ENCODE measurements around the gene DNER.
"Not testable (repeated sequence)": the region's sequence is repeated elsewhere in the genome, so short reads cannot be mapped to it uniquely, and the experiment has no call there.

Gene DNER

GRCh38 chr2:229405796-229406195, 308.6 kb downstream of the DNER start:
- no peak for DNase-seq (ENCODE audit: low read depth in 2 of 2)

- DNase-seq (ENCODE audit: low read depth in 2 of 2): no peak
These were observed 311.1 kb downstream of the DNER start for GRCh38 chr2:229403296-229403695.

- DNase-seq (ENCODE audit: low read depth in 2 of 2): no peak
These were observed 313.0 kb downstream of the DNER start for GRCh38 chr2:229401171-229401865.

- no peak for DNase-seq (ENCODE audit: low read depth in 2 of 2)
These were observed 320.4 kb downstream of the DNER start for GRCh38 chr2:229393926-229394325.

- no peak for DNase-seq (ENCODE audit: low read depth in 2 of 2)
These were observed 322.2 kb downstream of the DNER start for GRCh38 chr2:229392196-229392595.

GRCh38 chr2:229388731-229389130, 325.6 kb downstream of the DNER start:
- no peak for DNase-seq (ENCODE audit: low read depth in 2 of 2)

- DNase-seq (ENCODE audit: low read depth in 2 of 2): no peak
These were observed 326.5 kb downstream of the DNER start for GRCh38 chr2:229387866-229388265.

- DNase-seq (ENCODE audit: low read depth in 2 of 2): no peak
These were observed 334.2 kb downstream of the DNER start for GRCh38 chr2:229380101-229380625.

GRCh38 chr2:229378386-229378785, 336.0 kb downstream of the DNER start:
- no peak for DNase-seq (ENCODE audit: low read depth in 2 of 2)

GRCh38 chr2:229376866-229377265, 337.5 kb downstream of the DNER start:
- no peak for DNase-seq (ENCODE audit: low read depth in 2 of 2)

GRCh38 chr2:229375251-229375650, 339.1 kb downstream of the DNER start:
- no peak for DNase-seq (ENCODE audit: low read depth in 2 of 2)

- DNase-seq (ENCODE audit: low read depth in 2 of 2): not testable (repeated sequence)
These were observed 341.0 kb downstream of the DNER start for GRCh38 chr2:229373311-229373710.

GRCh38 chr2:229372207-229372606, 342.1 kb downstream of the DNER start:
- no peak for DNase-seq (ENCODE audit: low read depth in 2 of 2)

GRCh38 chr2:229371086-229371485, 343.3 kb downstream of the DNER start:
- no peak for DNase-seq (ENCODE audit: low read depth in 2 of 2)

- no peak for DNase-seq (ENCODE audit: low read depth in 2 of 2)
These were observed 343.8 kb downstream of the DNER start for GRCh38 chr2:229370509-229370908.

GRCh38 chr2:229363185-229363814, 351.1 kb downstream of the DNER start:
- no peak for DNase-seq (ENCODE audit: low read depth in 2 of 2)

- DNase-seq (ENCODE audit: low read depth in 2 of 2): no peak
These were observed 363.5 kb downstream of the DNER start for GRCh38 chr2:229350883-229351282.

- no peak for DNase-seq (ENCODE audit: low read depth in 2 of 2)
These were observed 364.1 kb downstream of the DNER start for GRCh38 chr2:229350117-229350805.

GRCh38 chr2:229348128-229348527, 366.2 kb downstream of the DNER start:
- no peak for DNase-seq (ENCODE audit: low read depth in 2 of 2)

GRCh38 chr2:229346816-229347540, 367.4 kb downstream of the DNER start:
- DNase-seq (ENCODE audit: low read depth in 2 of 2): no peak

- DNase-seq (ENCODE audit: low read depth in 2 of 2): no peak
These were observed 369.4 kb downstream of the DNER start for GRCh38 chr2:229344955-229345354.

- DNase-seq (ENCODE audit: low read depth in 2 of 2): no peak
These were observed 370.2 kb downstream of the DNER start for GRCh38 chr2:229344151-229344551.
